HepG2 (cell line): ENCODE data around the gene LGALS3. TPM values are rescaled to one million over a fixed set of nuclear protein-coding genes. Genes with fewer than 3 reads are reported as not detected.
A peak's percentile ranks its signal among the peaks of the same experiment; 100 is the strongest.

ENCODE experiments used
- ATAC-seq: fragments of 200-7000 bp; cut with Tn5 transposase; 3 replicates; pipeline ENCODE4 v1.9.1; 2020; ENCODE audit warnings: mild to moderate bottlenecking, moderate library complexity
- BruUV-seq: library from RNA; stranded (reverse); fragments of 400-500 nt; replicated peaks from 2 replicates; lab custom pipeline; 2021; lab: Mats Ljungman, UMichigan
- CTCF ChIA-PET: fragments of 300-600 bp; formaldehyde crosslinking; extraction: SDS; loops from one replicate; lab custom pipeline; 2021; ENCODE audit warnings: low total read pairs, inconsistent platforms, low intra/inter-chr PET ratio; lab: Yijun Ruan, JAX
- POLR2A ChIA-PET: fragments of 350-600 bp; sonication (Branson Sonifier 250); formaldehyde crosslinking; loops from one replicate; lab custom pipeline; 2020; ENCODE audit warnings: antibody characterized with exemption, inconsistent platforms; lab: Yijun Ruan, JAX
- DNase-seq: peaks from one replicate; pipeline ENCODE4 v3.0.0-alpha.2; 2015; ENCODE audit warnings: low spot score
- FAIRE-seq: peaks from 3 replicates; lab custom pipeline; 2011; peaks lifted over from hg19 to GRCh38; lab: Jason Lieb, UNC
- H2AFZ ChIP-seq: one replicate; pipeline ENCODE4 v1.6.1; 2011; ENCODE audit warnings: low read length, inconsistent platforms
- H3K27ac ChIP-seq: fragments of 300-600 bp; 3 replicates; pipeline ENCODE4 v1.8.0; 2011; ENCODE audit warnings: mixed run types, mild to moderate bottlenecking, mixed read lengths, low read length, inconsistent platforms; ENCODE audit not compliant: insufficient read depth; ENCODE audit errors: extremely low read length
- H3K27me3 ChIP-seq, 2 experiments: fragments of 200-600 bp in 1 of 2; 2 replicates in 1 of 2; 3 replicates in 1 of 2; pipeline versions ENCODE4 v1.6.0 to v1.8.0; 2011; ENCODE audit warnings: low read length in 2 of 2, mild to moderate bottlenecking in 2 of 2, moderate library complexity in 2 of 2, inconsistent platforms in 1 of 2; ENCODE audit not compliant: insufficient read depth in 2 of 2, control insufficient read depth in 1 of 2
- H3K36me3 ChIP-seq, 2 experiments: fragments of 200-600 bp in 1 of 2; replicated peaks in 1 of 2; 2 replicates in 1 of 2; 3 replicates in 1 of 2; pipeline versions ENCODE4 v1.5.1 to v1.8.0; 2011; ENCODE audit warnings: low read length in 2 of 2, inconsistent platforms in 1 of 2; ENCODE audit not compliant: insufficient read depth in 2 of 2, control insufficient read depth in 1 of 2
- H3K4me1 ChIP-seq: 2 replicates; pipeline ENCODE4 v1.5.1; 2012; ENCODE audit warnings: low read length, inconsistent platforms; ENCODE audit not compliant: insufficient read depth
- H3K4me2 ChIP-seq: 2 replicates; pipeline ENCODE4 v1.6.0; 2011; ENCODE audit warnings: low read depth, low read length, inconsistent platforms
- H3K4me3 ChIP-seq, 3 experiments: fragments of 200-600 bp in 1 of 3; sonication (generic), shearing (Covaris generic) in 1 of 3; replicated peaks in 1 of 3; 2 replicates each; pipeline ENCODE4 v1.5.1; 2011 to 2016; ENCODE audit warnings: low read length in 3 of 3, inconsistent platforms in 2 of 3, low read depth in 2 of 3, mild to moderate bottlenecking in 2 of 3, control low read depth in 1 of 3, mixed read lengths in 1 of 3; ENCODE audit not compliant: insufficient read depth in 1 of 3
- H3K79me2 ChIP-seq: one replicate; pipeline ENCODE4 v1.6.1; 2011; ENCODE audit warnings: low read length, inconsistent platforms; ENCODE audit not compliant: insufficient read depth
- H3K9ac ChIP-seq: 2 replicates; pipeline ENCODE4 v1.6.0; 2011; ENCODE audit warnings: mild to moderate bottlenecking, low read depth, low read length, inconsistent platforms; ENCODE audit not compliant: insufficient read depth
- H3K9me3 ChIP-seq: 2 replicates; pipeline ENCODE4 v1.5.1; 2012; ENCODE audit warnings: mild to moderate bottlenecking, low read length
- H4K20me1 ChIP-seq: 2 replicates; pipeline ENCODE4 v1.6.0; 2011; ENCODE audit warnings: inconsistent platforms, mild to moderate bottlenecking, low read length, moderate library complexity; ENCODE audit not compliant: insufficient read depth
- AHR ChIP-seq: IDR thresholded peaks from 2 replicates; pipeline ENCODE4 v1.6.1; 2018; ENCODE audit warnings: missing genetic modification reagents, missing compliant biosample characterization
- ARID4A ChIP-seq: sonication (generic); formaldehyde crosslinking; IDR thresholded peaks from 2 replicates; pipeline ENCODE4 v1.5.0; 2020; ENCODE audit warnings: mild to moderate bottlenecking, missing genetic modification reagents, borderline replicate concordance
- BCL3 ChIP-seq: sonication (generic); formaldehyde crosslinking; IDR thresholded peaks from 2 replicates; pipeline ENCODE4 v1.5.1; 2020; ENCODE audit warnings: mild to moderate bottlenecking, missing genetic modification reagents, moderate library complexity
- CTCF ChIP-seq: sonication (generic); formaldehyde crosslinking; IDR thresholded peaks from 2 replicates; pipeline ENCODE4 v1.5.0; 2020; ENCODE audit warnings: mild to moderate bottlenecking, missing genetic modification reagents, moderate library complexity
- ESRRA ChIP-seq: sonication (generic); formaldehyde crosslinking; IDR thresholded peaks from 2 replicates; pipeline ENCODE4 v1.5.1; 2020; ENCODE audit warnings: mild to moderate bottlenecking, low read depth, missing genetic modification reagents
- JUNB ChIP-seq: sonication (generic); formaldehyde crosslinking; IDR thresholded peaks from 2 replicates; pipeline ENCODE4 v1.8.0; 2022; ENCODE audit warnings: missing genetic modification reagents, mild to moderate bottlenecking, borderline replicate concordance
- MATR3 ChIP-seq: sonication (generic); formaldehyde crosslinking; IDR thresholded peaks from 2 replicates; pipeline ENCODE4 v1.4.0; 2020; ENCODE audit warnings: missing genetic modification reagents
- MTF2 ChIP-seq: sonication (generic); formaldehyde crosslinking; IDR thresholded peaks from 2 replicates; pipeline ENCODE4 v1.5.0; 2020; ENCODE audit warnings: missing genetic modification reagents, borderline replicate concordance
- NFYB ChIP-seq: sonication (generic); formaldehyde crosslinking; IDR thresholded peaks from 2 replicates; pipeline ENCODE4 v1.4.0; 2020; ENCODE audit warnings: missing genetic modification reagents
- RAD21 ChIP-seq: fragments of 450-650 bp; formaldehyde crosslinking; IDR thresholded peaks from 2 replicates; pipeline ENCODE4 v1.5.0; 2020; ENCODE audit warnings: mild to moderate bottlenecking
- SIX4 ChIP-seq: sonication (generic); formaldehyde crosslinking; IDR thresholded peaks from 2 replicates; pipeline ENCODE4 v1.4.0; 2020; ENCODE audit warnings: missing genetic modification reagents
- STAG1 ChIP-seq: sonication (generic); formaldehyde crosslinking; IDR thresholded peaks from 2 replicates; pipeline ENCODE4 v1.4.0; 2020; ENCODE audit warnings: missing genetic modification reagents
- TMF1 ChIP-seq: sonication (generic); formaldehyde crosslinking; IDR thresholded peaks from 2 replicates; pipeline ENCODE4 v1.8.1; 2022; ENCODE audit warnings: low read depth, missing genetic modification reagents
- ZNF75D ChIP-seq: sonication (generic); formaldehyde crosslinking; IDR thresholded peaks from 2 replicates; pipeline ENCODE4 v1.8.1; 2023; ENCODE audit warnings: missing genetic modification reagents, mild to moderate bottlenecking, borderline replicate concordance
- ZNF772 ChIP-seq: sonication (generic); formaldehyde crosslinking; IDR thresholded peaks from 2 replicates; pipeline ENCODE4 v1.5.0; 2020; ENCODE audit warnings: mild to moderate bottlenecking, missing genetic modification reagents
- ZNF878 ChIP-seq: sonication (generic); formaldehyde crosslinking; IDR thresholded peaks from 2 replicates; pipeline ENCODE4 v1.8.1; 2023; ENCODE audit warnings: mild to moderate bottlenecking, missing genetic modification reagents, moderate library complexity
- WGBS: methylation state at CpG from one replicate; pipeline ENCODE4 v1.1.6; 2017; ENCODE audit warnings: low lambda C conversion rate; 5-methylcytosine and 5-hydroxymethylcytosine counted together
- in situ Hi-C: cut with HindIII; loops from 2 replicates; pipeline ENCODE4 v1.10.0; 2017; ENCODE audit warnings: low pct_unique_long_range_greater_than_20kb; ENCODE audit not compliant: extremely low pct_ligation_motif_present
- intact Hi-C: fragments of 100-400 bp; cut with micrococcal nuclease; formaldehyde crosslinking; loops from one replicate; pipeline ENCODE4 v1.10.0; 2022; ENCODE audit not compliant: unreplicated experiment
- polyA plus RNA-seq, 8 experiments: library from polyadenylated mRNA; depleted of rRNA in 3 of 8; stranded (reverse) in 7 of 8; unstranded in 1 of 8; fragments of >200 nt; fragmentation: Illumina TruSeq in 4 of 8; extraction: Trizol in 4 of 8; gene quantifications; 2 replicates each; pipeline versions ENCODE4 v1.2.1 to v1.2.3, GENCODE V29; 2011 to 2016; ENCODE audit warnings: low read depth in 4 of 8, missing spikeins in 1 of 8, mixed read lengths in 1 of 8; ENCODE audit not compliant: insufficient read depth in 1 of 8
- total RNA-seq, 5 experiments: library from RNA; depleted of rRNA; stranded (reverse); fragments of >200 nt; fragmentation: Illumina TruSeq; extraction: Trizol; gene quantifications; 2 replicates each; pipeline ENCODE4 v1.2.3, GENCODE V29; 2016; ENCODE audit warnings: low read depth in 1 of 5

Gene LGALS3
- total and polyA plus RNA-seq, 2 of the 13 experiments (the other 11 are each of a cell fraction or from before 2014, with no cell fraction given) = 5.0 to 97.4 TPM

GRCh38 chr14:55138091-55138490, 9.0 kb downstream of the LGALS3 start:
- no TSS peak for BruUV-seq
- POLR2A ChIA-PET = interaction anchor here (1.5 kb wide), 1 partner anchor 35 kb away, joined by 4 read pairs; no protein-coding TSS in a partner anchor
- Histone ChIP-seq H3K9ac (no peak overlapping the region), H3K36me3 (peaks cover 10 to 26% of the 10 kb centered on the region in 2 experiments; a peak in 4 of 5 replicates), H3K4me1 (no peaks in the 10 kb centered on the region), H3K4me2 (no peak overlapping the region), H3K4me3 (no peak overlapping the region), H2AFZ (no peak overlapping the region), H3K79me2 (peaks cover 3% of the 10 kb centered on the region), H4K20me1 (no peaks in the 10 kb centered on the region), H3K27ac (no peak overlapping the region), H3K27me3 (no peaks in the 10 kb centered on the region), H3K9me3 (no peaks in the 10 kb centered on the region)
- intact Hi-C loops (no loop called here), in situ Hi-C loops (no loop called here)
- CTCF ChIA-PET = no interaction called here
- WGBS = 79% methylated on average over 5 of the region's 7 CpGs
- TF ChIP-seq SIX4 (CRISPR knock-in tag) (no peak), ARID4A (CRISPR knock-in tag) (no peak), TMF1 (no peak), MATR3 (no peak), NFYB (CRISPR knock-in tag) (no peak), STAG1 (CRISPR knock-in tag) (peak; percentile 15; the same call in 1 of the 2 replicates), JUNB (CRISPR knock-in tag) (no peak), ESRRA (no peak), ZNF75D (CRISPR knock-in tag) (no peak), ZNF772 (CRISPR knock-in tag) (no peak), BCL3 (CRISPR knock-in tag) (no peak), ZNF878 (CRISPR knock-in tag) (no peak), AHR (CRISPR knock-in tag) (no peak), MTF2 (CRISPR knock-in tag) (no peak), CTCF (0 out of 2 replicates have a peak, but pooled peaks have one; percentile 29), RAD21 (0 out of 2 replicates have a peak, but pooled peaks have one; percentile 21)
- DNase-seq = no peak
- no peak for FAIRE-seq
- ATAC-seq = peak; percentile 78
